Femur (tissue), 1 donor: ENCODE measurements around the gene SLITRK3.

Experiments used
- DNase-seq: peaks from one replicate; pipeline ENCODE4 v3.0.0-alpha.2; 2017

Gene SLITRK3

GRCh38 chr3:165195640-165196576 is at the start of gene SLITRK3:
Gene SLITRK3, minus strand, starts transcription at chr3:165196384. Its CDS starts 5,554 bp downstream, at chr3:165190830.
- peak; percentile 32 for DNase-seq

DNA sequence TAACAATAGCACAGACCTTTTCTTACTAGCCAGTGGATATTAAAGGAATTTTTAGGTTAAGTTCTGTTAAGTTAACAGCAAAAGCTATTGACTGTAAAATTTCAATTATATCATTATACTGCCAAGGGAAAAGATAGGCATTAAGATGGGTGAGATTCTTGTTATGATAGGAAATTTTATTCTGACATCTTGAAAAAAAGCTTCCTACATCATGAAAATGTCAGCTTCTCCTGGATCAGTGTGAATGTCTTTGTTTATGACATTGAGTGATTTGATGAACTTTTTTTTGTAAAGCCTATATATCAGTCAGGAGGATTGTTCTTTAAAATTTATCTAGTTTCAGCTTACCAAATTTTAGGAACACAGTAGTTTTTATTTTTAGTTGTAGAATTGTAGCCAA is 47.4 kb upstream of the SLITRK3 start:
- DNase-seq = no peak

- DNase-seq = no peak
Measured at GRCh38 chr3:165233501-165234195, 37.5 kb upstream of the SLITRK3 start.

GRCh38 chr3:165225604-165226003 is 29.4 kb upstream of the SLITRK3 start:
- no peak for DNase-seq

DNA sequence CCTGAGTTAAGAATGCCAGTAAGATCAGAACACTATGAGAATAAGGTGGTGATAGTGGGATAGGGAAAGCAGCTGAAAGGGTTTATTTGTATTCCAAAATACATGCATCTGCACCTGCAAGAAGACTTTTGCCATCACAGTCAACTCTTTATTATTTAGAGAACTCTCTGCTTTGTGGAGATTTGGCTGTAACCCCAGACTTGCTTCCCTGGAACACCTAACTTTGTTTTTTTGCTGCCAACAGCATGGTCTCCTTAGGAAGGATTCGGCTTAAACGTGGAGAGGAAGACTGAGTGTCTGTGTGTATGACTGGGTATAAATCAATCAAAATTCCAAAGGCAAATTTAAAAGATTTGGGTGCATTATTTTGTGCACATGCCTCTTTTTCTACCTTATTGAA is 21.6 kb upstream of the SLITRK3 start:
- DNase-seq = no peak

DNA sequence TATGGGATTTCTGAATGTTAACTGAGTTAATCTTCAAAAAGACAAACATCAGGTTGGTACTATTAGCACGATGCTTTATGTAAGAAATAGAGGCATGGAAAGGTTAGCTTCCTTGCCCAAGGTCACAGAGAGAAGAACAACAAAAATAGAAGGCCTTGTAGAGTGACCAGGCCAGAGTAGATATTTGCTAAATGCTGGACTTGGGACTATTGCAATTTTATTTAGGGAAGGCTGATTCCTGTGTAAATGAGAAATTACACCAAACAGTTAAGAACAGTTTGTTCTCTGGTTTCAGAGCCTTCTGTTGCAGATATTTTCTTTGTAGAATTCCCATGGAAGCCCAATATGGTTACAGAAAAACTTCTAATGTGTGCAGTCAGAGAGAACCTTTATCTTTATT is 16.4 kb upstream of the SLITRK3 start:
- no peak for DNase-seq

GRCh38 chr3:165211721-165212120 is 15.5 kb upstream of the SLITRK3 start:
- DNase-seq = no peak

GRCh38 chr3:165210727-165211126 is 14.5 kb upstream of the SLITRK3 start:
- DNase-seq = no peak

- no peak for DNase-seq
Measured at GRCh38 chr3:165210132-165210531, 13.9 kb upstream of the SLITRK3 start.

DNA sequence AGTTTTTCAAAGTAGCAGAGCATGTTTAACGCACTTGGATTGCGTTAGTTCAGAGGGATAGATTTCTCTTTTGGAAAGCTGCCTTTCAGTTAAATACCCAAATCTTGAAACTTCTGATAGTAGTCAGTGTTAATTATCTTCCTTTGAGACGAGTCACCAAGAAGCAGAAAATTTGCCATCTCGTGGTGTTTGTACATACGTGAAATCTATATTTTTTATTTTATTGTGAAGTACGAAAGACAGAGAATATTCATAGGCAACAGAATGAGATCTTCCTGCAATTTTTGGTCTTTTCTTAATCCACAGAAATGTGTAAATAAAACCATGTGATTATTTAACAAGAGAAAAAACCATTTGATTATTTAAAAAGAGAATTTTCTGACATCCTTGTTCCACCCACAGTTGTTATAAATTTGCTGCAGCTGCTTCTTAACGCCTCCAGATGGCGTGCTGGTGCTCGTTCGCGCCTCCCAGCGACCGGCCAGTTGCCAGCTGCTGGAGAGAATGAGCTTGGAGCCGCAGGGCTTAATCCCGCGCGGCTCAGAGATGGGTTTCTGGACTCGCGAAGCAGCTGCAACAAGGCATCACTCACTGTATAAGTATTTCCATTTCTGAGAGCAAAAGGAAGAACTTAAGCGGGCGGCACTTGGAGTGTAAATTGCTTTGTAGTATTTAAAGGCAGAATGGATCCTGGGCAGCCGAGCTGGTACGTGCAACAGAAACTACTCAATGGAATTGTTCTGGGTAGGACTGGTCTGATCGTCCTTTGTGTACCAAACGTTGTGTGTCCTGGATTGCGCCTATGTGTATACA is 10.5 kb upstream of the SLITRK3 start:
- DNase-seq = peak; percentile 87

GRCh38 chr3:165204445-165204844 is 8.3 kb upstream of the SLITRK3 start:
- no peak for DNase-seq

- DNase-seq = no peak
Measured at GRCh38 chr3:165202995-165203394, 6.8 kb upstream of the SLITRK3 start.

DNA sequence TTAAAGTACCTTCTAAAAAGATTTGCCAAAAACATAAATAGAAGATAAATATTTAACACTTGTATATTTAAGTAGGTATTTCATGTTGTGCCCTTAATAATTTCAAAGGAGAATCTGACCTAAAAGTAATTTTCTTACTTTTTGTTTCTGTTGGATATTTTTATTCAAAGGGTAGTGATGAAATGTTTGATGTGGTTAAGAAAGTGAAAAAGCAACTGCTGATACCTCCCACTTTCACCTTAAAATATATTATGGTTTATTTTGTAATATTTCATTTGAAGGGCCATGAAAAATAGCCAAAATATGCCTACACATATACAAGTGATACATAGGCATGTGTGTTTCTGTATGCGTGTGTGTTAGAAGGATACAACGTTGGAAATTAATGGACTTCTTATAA is 5.8 kb upstream of the SLITRK3 start:
- no peak for DNase-seq

DNA sequence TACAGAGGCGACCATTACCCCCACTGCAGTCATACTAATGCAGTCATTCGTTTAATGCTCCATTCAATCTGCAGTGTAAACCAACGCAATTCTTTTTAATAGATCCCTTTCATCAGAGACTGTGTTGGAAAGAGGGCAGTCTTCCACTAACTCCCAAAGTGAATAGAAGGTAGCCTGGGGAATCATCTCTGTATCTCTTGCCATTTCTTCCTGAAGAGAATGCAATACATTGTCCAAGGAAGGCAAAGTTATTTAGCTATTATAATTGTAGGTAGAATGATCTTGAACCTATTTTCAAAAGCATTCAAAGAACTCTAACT is 1.3 kb upstream of the SLITRK3 start:
- no peak for DNase-seq

DNA sequence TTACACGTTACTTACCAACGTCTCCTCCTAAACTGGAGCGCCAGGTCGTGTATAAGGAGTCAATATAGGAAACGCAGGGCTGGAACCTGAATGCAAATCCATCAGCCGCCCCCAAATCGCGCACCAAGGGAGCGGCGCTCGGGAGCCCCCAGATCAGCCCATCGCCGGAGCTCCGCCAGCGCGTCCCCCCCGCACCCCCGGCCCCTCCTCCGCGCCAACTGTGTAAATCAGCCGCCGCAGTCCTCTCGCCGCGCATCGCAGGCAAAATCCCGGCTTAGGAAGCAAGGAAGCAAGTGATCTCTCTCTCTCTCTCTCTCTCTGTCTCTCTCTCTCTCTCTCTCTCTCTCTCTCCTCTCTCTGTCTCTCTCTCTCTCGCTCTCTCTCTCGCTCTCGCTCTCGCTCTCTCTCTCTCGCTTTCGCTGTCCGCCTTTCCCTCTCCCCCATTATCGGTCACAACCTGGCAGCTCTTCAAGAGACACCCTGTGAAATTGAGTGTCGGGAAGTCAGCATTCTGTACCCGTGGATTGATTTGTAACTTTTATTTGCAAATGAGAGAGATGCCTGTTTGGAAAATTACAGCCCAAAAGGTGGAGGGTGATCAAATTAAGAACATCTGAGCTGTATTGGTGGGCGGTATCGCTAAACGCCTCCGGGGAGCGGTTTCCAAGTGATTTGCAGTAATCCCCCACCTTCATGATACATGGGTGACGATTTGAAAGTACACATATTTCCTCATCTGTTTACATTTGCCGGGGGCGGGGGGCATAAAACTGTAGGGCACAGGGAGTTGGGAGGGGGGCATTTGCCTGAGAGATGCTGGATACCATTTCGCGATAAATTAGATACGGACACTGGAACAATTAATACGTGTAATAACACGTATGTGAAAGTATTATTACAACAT is 645 bp upstream of the SLITRK3 start:
- DNase-seq = peak; percentile 24

GRCh38 chr3:165195241-165195639 is 944 bp downstream of the SLITRK3 start:
- peak; percentile 19 for DNase-seq

- DNase-seq = no peak
Measured at GRCh38 chr3:165194511-165195240, 1.5 kb downstream of the SLITRK3 start.

- no peak for DNase-seq
Measured at GRCh38 chr3:165193366-165194254, 2.6 kb downstream of the SLITRK3 start.

- DNase-seq = no peak
Measured at GRCh38 chr3:165192610-165193192, 3.5 kb downstream of the SLITRK3 start.

- no peak for DNase-seq
Measured at GRCh38 chr3:165191491-165191890, 4.7 kb downstream of the SLITRK3 start.
